Activated CD4-positive, CD25-positive, alpha-beta regulatory T cell treated with anti-CD3 and anti-CD28 coated beads, Interleukin-2, amount 50 U/mL, for 16 hours (primary cell): ENCODE results near the gene FOXO6.

Experiments used
- DNase-seq: peaks from one replicate; pipeline ENCODE4 v3.0.0-alpha.2; 2020; ENCODE audit warnings: low read depth, low spot score

The FOXO6 gene

DNA sequence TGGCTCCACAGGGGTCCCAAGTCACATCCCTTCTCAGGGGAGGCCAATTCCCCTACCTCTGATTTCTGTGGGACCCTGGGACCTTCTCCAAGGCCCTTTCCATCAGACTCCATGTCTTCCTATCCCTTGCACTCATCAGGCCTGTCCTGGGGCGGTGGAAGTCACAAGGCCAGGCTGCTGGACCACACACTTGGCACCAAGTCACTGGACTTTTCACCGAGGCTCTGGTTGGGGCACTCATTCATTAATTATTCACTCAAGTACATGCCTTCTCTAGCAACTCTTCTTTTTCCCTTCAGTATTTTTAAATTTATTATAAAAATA lies 11.2 kb upstream of the FOXO6 start:
- no peak for DNase-seq

GRCh38 chr1:41351262-41352151 lies 9.7 kb upstream of the FOXO6 start:
- DNase-seq, result no peak

- no peak for DNase-seq
These were observed 7.5 kb upstream of the FOXO6 start for GRCh38 chr1:41353744-41354143.

- no peak for DNase-seq
These were observed 6.3 kb upstream of the FOXO6 start for GRCh38 chr1:41354956-41355355.

GRCh38 chr1:41355356-41355755 lies 5.9 kb upstream of the FOXO6 start:
- no peak for DNase-seq

DNA sequence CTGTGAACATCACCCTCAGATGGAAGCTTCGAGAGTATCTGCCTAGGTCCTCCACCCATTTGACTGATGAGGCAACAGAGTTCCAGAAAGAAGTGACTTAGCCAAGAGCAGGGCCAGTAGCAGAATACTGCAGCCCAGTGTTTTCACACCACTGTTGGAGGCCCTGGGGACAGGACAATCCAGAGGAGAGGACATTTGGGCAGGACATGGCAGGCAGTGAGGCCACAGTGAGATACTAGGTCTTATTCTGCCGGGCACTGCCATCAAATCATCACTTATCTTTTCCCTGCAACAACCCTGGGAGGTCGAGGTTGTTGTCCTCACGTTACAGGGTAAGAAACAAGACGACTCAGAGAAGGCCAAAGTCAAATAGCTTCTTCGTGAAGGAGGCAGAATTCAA lies 5.5 kb upstream of the FOXO6 start:
- DNase-seq, result no peak

GRCh38 chr1:41356752-41357151 lies 4.5 kb upstream of the FOXO6 start:
- DNase-seq, result no peak

DNA sequence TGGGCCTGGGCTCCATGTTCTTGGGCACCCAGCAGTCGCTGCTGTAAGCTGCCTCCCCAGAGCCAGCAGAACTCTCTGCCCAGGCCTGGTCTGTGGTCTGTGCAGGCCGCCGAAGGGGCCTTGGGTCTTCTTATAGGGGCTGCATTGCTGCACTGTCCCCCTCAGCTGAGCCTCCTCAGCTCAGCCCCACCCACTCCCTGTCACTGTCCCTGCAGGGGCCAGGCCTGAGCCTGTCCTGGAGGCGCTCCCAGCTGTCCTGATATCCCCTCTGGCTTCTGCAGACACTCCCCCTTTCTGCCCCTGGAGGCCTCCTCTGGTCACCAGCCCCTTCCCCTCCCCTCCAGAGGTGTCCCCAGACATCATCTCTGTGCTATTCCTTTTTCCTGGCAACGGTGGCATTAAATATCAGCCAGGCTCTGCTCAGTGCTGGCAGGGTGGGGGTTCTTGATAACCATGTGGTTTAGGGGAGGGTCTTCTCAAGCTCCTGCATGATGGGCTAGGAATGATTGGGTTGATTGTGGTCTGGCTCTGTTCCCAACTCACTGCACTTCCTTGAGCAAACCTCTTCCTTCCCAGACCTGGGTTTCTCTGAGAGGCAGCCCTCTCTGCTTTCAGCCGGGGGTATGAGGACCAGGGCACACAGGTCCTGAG lies 3.7 kb upstream of the FOXO6 start:
- no peak for DNase-seq

GRCh38 chr1:41358131-41359021 lies 2.9 kb upstream of the FOXO6 start:
- DNase-seq, result no peak

GRCh38 chr1:41359211-41360073 lies 1.8 kb upstream of the FOXO6 start:
- no peak for DNase-seq

- DNase-seq, result no peak
These were observed 1.0 kb upstream of the FOXO6 start for GRCh38 chr1:41360074-41360785.

DNA sequence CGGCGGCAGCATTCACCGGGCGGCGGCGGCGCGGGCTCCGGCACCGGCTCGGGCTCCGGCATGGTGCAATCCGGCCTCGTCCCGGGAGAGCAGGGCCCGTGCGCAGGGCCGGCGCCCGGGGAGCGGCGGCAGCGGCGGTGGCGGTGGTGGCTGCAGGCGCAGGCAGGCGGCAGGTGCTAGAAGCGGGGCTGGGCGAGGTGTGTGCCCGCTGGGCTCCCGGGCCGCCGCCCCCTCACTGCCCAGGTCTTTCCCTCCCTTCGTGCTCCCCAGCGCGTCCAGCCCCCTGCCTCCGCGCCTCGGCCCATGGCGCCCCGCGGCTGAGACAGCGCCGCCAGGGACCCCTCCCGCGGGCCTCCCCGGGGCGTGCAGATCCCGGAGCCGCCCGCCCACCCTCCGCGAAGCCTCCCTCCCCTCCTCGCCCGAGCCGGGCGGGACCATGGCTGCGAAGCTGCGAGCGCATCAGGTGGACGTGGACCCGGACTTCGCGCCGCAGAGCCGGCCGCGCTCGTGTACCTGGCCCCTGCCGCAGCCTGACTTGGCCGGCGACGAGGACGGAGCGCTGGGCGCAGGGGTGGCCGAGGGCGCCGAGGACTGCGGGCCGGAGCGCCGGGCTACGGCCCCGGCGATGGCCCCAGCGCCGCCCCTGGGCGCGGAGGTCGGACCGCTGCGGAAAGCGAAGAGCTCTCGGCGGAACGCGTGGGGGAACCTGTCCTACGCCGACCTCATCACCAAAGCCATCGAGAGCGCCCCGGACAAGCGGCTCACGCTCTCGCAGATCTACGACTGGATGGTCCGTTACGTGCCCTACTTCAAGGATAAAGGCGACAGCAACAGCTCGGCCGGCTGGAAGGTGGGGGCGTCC lies 492 bp downstream of the FOXO6 start:
- DNase-seq, result no peak

DNA sequence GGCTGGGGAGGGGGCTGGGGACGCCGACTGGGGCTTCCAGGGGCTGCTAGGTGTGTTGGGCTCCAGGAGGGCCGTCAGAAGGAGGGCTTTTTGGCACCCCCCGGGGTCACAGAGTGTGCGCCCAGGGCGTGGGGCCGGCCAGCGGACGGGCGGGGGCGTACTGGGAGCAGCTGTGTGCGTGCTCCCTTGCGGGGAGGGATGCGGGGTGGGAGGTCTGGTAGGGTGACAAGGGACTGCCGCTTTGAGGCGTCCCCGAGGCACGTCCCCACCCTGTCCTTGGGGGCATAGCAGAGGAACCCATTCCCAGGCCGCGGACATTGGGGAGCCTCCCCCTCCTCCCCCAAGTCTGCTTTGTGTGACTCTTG lies 1.1 kb downstream of the FOXO6 start:
- no peak for DNase-seq

- no peak for DNase-seq
These were observed 1.7 kb downstream of the FOXO6 start for GRCh38 chr1:41362749-41363590.

- DNase-seq, result no peak
These were observed 2.5 kb downstream of the FOXO6 start for GRCh38 chr1:41363591-41364320.

DNA sequence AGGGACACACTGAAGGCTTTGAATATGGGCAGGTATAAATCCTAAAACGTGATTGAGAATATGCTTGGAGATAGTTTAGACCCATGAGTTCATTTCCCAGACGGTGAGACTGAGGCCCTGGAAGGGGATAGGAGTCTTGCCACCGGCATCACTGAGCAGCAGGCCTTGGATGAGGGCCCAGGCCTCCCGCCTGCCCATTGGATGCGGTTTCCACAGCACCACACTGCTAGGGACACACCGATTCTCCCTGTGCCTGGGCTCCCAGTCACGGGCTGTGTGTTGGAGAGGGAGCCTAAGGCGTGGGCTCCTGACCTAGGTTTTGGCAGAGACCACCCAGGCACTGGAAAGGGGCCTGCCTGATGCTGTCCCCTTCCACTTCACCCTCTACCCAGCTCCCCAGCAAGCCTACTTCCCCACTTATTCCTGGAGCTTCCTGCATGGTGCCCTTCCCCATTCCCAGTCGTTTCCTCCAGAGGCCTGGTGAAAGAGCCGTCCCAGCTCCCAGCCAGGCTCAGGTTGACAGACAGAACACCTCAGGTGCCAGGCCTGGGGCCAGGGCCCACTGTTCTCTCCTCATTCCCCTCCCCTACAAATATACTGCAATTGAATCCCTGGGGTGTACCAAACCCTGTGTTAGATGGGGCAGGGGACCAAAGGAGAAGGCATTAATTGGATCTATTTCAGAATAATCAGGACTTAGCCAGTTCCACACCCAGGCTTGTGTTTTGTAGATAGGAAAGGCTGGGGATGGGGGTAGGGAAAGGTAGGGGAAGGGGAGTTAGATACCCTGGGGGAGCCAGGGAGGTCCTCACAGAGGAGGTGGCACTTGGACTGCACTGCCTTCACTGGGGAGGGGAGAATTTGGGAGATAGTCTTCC lies 3.4 kb downstream of the FOXO6 start:
- no peak for DNase-seq

DNA sequence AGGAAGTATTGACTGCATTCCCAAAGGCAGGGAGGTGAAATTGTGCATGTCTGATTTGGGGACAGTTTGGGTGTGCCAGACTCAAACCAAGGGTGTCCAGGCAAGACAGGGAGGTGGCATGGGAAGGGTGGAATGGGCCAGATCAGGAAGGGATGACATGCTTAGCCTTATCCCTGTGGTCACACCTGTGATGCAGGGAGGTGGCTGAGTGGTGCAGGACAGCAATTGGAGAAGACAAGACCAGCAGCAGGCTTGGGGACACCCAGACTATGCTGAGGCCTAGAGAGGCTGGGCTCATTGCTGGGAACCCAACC lies 4.0 kb downstream of the FOXO6 start:
- DNase-seq, result no peak
